Astrocyte (in vitro differentiated cells and primary cell): ENCODE measurements around the gene PRR22. TPM values are rescaled to one million over a fixed set of nuclear protein-coding genes. Genes with fewer than 3 reads are reported as not detected.
"Not testable (repeated sequence)": the region's sequence is repeated elsewhere in the genome, so short reads cannot be mapped to it uniquely, and the experiment has no call there.

Experiments
- DNase-seq: peaks from one replicate; pipeline ENCODE4 v3.0.0-alpha.2; 2010; ENCODE audit warnings: low read depth
- FAIRE-seq: peaks from 2 replicates; lab custom pipeline; 2011; peaks lifted over from hg19 to GRCh38; lab: Jason Lieb, UNC
- H2AFZ ChIP-seq: 2 replicates; pipeline ENCODE4 v1.6.0; 2012; ENCODE audit warnings: low read depth, low read length, inconsistent platforms
- H3K27ac ChIP-seq: 2 replicates; pipeline ENCODE4 v1.5.1; 2011; ENCODE audit warnings: low read depth, low read length, inconsistent platforms
- H3K27me3 ChIP-seq: 2 replicates; pipeline ENCODE4 v1.6.0; 2011; ENCODE audit warnings: low read length, inconsistent platforms; ENCODE audit not compliant: insufficient read depth
- H3K36me3 ChIP-seq: 2 replicates; pipeline ENCODE4 v1.5.1; 2011; ENCODE audit warnings: low read length, inconsistent platforms; ENCODE audit not compliant: insufficient read depth
- H3K4me1 ChIP-seq: 2 replicates; pipeline ENCODE4 v1.5.1; 2011; ENCODE audit warnings: low read length, inconsistent platforms; ENCODE audit not compliant: insufficient read depth
- H3K4me2 ChIP-seq: 2 replicates; pipeline ENCODE4 v1.6.0; 2012; ENCODE audit warnings: low read length, inconsistent platforms
- H3K4me3 ChIP-seq: 2 replicates; pipeline ENCODE4 v1.5.1; 2011; ENCODE audit warnings: low read depth, mild to moderate bottlenecking, low read length, inconsistent platforms; ENCODE audit not compliant: insufficient read depth
- H3K79me2 ChIP-seq: 2 replicates; pipeline ENCODE4 v1.6.0; 2012; ENCODE audit warnings: mild to moderate bottlenecking, low read length, inconsistent platforms; ENCODE audit not compliant: insufficient read depth
- H3K9ac ChIP-seq: 2 replicates; pipeline ENCODE4 v1.6.0; 2012; ENCODE audit warnings: mild to moderate bottlenecking, low read length, inconsistent platforms
- H3K9me3 ChIP-seq: 2 replicates; pipeline ENCODE4 v1.5.1; 2012; ENCODE audit warnings: low read depth, mild to moderate bottlenecking, low read length, inconsistent platforms; ENCODE audit not compliant: insufficient read depth
- H4K20me1 ChIP-seq: 2 replicates; pipeline ENCODE4 v1.6.0; 2012; ENCODE audit warnings: low read length, inconsistent platforms; ENCODE audit not compliant: insufficient read depth
- H3K27ac Mint-ChIP-seq: one replicate; pipeline ENCODE4 v1.8.0; 2021; ENCODE audit warnings: mild to moderate bottlenecking, mixed read lengths; ENCODE audit not compliant: unreplicated experiment
- H3K27me3 Mint-ChIP-seq: one replicate; pipeline ENCODE4 v1.8.0; 2021; ENCODE audit warnings: low read depth, mixed read lengths; ENCODE audit not compliant: unreplicated experiment
- H3K36me3 Mint-ChIP-seq: one replicate; pipeline ENCODE4 v1.8.0; 2021; ENCODE audit warnings: low read depth, mixed read lengths; ENCODE audit not compliant: unreplicated experiment
- H3K4me1 Mint-ChIP-seq: one replicate; pipeline ENCODE4 v1.8.0; 2021; ENCODE audit warnings: low read depth, mixed read lengths; ENCODE audit not compliant: unreplicated experiment
- H3K4me3 Mint-ChIP-seq: one replicate; pipeline ENCODE4 v1.8.0; 2021; ENCODE audit warnings: mild to moderate bottlenecking, moderate library complexity, mixed read lengths; ENCODE audit not compliant: unreplicated experiment
- H3K9me3 Mint-ChIP-seq: one replicate; pipeline ENCODE4 v1.8.0; 2021; ENCODE audit warnings: mild to moderate bottlenecking, mixed read lengths; ENCODE audit not compliant: unreplicated experiment
- EZH2 ChIP-seq: IDR thresholded peaks from 2 replicates; pipeline ENCODE4 v1.6.1; 2012; ENCODE audit warnings: mild to moderate bottlenecking, low read length, inconsistent platforms; ENCODE audit not compliant: insufficient read depth
- total RNA-seq: library from RNA; stranded (reverse); gene quantifications from 2 replicates; pipeline ENCODE4 v1.2.1, GENCODE V29; 2021
- TF ChIP-seq, protein P1 (sequence below): IDR thresholded peaks from 2 replicates; pipeline ENCODE4 v1.5.1; 2011; ENCODE audit warnings: low read depth, mild to moderate bottlenecking, inconsistent platforms, low read length, moderate library complexity; ENCODE audit not compliant: insufficient read depth

PRR22 gene
- total RNA-seq, 1 donor from 2014 or later: 2.4 TPM

DNA sequence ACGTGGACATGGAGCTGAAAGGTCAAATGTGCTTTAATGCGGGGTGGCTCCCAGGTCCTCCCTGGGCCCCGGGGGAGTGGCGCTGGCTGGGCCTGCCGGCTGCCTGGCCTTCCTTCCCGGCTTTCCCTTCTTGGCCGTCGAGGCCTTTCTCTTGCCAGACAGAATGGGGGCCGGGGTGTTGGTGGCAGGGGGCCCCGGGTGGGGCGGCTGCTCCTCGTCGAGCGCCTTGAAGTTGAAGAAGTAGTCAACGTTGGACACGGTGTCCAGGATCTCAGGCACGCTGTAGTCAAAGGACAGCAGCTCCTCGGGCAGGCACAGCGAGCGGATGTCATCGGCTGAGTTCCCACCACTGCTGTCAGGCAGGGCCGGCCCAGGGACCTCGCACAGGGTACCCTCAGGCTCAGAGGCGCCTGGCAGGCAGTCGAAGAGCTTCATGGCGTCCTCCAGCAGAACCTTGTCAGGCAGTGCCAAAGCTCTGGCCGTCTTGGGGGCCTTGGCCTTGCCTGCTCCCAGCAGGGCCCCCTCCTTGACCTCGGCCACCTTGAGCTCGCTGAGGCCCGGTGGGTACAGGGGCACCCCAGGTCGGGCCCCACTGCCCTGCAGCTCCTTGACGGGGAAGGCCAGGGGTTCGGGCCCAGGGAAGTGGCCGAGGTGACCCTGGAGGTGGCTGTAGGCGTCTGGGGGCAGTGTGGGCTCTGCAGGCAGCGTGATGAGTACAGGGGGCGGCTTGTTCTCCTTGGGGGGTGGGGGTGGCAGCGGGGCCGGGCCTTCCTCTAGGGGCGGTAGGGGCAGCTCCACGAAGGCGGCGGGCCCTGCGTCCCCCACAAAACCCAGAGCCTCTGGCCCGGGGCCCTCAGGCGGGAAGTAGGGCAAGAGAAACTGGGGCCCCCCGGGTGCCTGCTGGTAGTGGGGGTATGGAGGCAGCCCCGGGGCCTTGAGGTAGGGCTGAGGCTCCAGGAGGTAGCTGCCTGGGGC is 1.3 kb downstream of the PRR22 start:
- FAIRE-seq (no peak), DNase-seq (no peak)
- H3K27ac ChIP-seq: no peak overlapping the region
- no peaks in the 10 kb centered on the region for H3K27me3 Mint-ChIP-seq
- H3K79me2 ChIP-seq: no peaks in the 10 kb centered on the region
- H3K36me3 Mint-ChIP-seq: peaks cover 2% of the 10 kb centered on the region
- no peak overlapping the region for H3K4me3 Mint-ChIP-seq
- H3K9ac ChIP-seq: no peak overlapping the region
- no peaks in the 10 kb centered on the region for H3K9me3 ChIP-seq
- no peak for TF ChIP-seq EZH2
- TF ChIP-seq, protein P1, sequence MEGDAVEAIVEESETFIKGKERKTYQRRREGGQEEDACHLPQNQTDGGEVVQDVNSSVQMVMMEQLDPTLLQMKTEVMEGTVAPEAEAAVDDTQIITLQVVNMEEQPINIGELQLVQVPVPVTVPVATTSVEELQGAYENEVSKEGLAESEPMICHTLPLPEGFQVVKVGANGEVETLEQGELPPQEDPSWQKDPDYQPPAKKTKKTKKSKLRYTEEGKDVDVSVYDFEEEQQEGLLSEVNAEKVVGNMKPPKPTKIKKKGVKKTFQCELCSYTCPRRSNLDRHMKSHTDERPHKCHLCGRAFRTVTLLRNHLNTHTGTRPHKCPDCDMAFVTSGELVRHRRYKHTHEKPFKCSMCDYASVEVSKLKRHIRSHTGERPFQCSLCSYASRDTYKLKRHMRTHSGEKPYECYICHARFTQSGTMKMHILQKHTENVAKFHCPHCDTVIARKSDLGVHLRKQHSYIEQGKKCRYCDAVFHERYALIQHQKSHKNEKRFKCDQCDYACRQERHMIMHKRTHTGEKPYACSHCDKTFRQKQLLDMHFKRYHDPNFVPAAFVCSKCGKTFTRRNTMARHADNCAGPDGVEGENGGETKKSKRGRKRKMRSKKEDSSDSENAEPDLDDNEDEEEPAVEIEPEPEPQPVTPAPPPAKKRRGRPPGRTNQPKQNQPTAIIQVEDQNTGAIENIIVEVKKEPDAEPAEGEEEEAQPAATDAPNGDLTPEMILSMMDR: no peak
- no peaks in the 10 kb centered on the region for H3K4me1 ChIP-seq
- H3K4me2 ChIP-seq: no peak overlapping the region
- H3K27ac Mint-ChIP-seq: no peak overlapping the region
- H3K36me3 ChIP-seq: no peaks in the 10 kb centered on the region
- no peak overlapping the region for H3K4me3 ChIP-seq
- no peaks in the 10 kb centered on the region for H3K27me3 ChIP-seq
- no peaks in the 10 kb centered on the region for H3K4me1 Mint-ChIP-seq
- H3K9me3 Mint-ChIP-seq: no peaks in the 10 kb centered on the region
- no peak overlapping the region for H2AFZ ChIP-seq
- no peaks in the 10 kb centered on the region for H4K20me1 ChIP-seq

DNA sequence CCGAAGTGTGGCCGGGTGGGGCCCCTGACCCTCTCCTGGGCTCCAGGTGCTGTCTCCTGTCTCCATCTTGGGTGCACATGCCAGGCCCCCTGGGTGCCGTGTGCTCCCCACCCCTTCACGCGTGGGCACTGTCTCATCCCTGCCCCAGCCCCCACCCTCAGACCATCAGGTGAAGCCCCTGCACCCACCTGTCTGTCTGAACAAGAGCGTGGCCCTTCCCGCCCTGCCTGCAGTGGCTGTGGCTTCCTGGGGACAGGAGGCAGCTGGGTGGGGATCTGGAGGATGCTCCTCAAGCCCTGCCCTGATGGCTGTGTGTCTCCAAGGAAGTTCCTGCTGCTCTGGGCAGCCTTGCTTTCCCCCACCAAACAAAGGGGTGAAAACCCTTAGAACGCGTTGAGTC is 2.2 kb downstream of the PRR22 start:
- H3K9me3 Mint-ChIP-seq: no peaks in the 10 kb centered on the region
- Histone ChIP-seq H3K79me2 (no peaks in the 10 kb centered on the region), H3K9ac (no peak overlapping the region), H3K4me3 (no peak overlapping the region), H3K27ac (no peak overlapping the region), H4K20me1 (no peaks in the 10 kb centered on the region), H3K36me3 (no peaks in the 10 kb centered on the region), H3K9me3 (no peaks in the 10 kb centered on the region), H3K27me3 (no peaks in the 10 kb centered on the region), H3K4me1 (no peaks in the 10 kb centered on the region), H3K4me2 (no peak overlapping the region), H2AFZ (no peak overlapping the region)
- no peak overlapping the region for H3K4me3 Mint-ChIP-seq
- FAIRE-seq (no peak), DNase-seq (no peak)
- H3K27me3 Mint-ChIP-seq: no peaks in the 10 kb centered on the region
- peaks cover 2% of the 10 kb centered on the region for H3K36me3 Mint-ChIP-seq
- no peaks in the 10 kb centered on the region for H3K4me1 Mint-ChIP-seq
- no peak overlapping the region for H3K27ac Mint-ChIP-seq
- TF ChIP-seq EZH2: no peak
- TF ChIP-seq, protein P1: no peak

DNA sequence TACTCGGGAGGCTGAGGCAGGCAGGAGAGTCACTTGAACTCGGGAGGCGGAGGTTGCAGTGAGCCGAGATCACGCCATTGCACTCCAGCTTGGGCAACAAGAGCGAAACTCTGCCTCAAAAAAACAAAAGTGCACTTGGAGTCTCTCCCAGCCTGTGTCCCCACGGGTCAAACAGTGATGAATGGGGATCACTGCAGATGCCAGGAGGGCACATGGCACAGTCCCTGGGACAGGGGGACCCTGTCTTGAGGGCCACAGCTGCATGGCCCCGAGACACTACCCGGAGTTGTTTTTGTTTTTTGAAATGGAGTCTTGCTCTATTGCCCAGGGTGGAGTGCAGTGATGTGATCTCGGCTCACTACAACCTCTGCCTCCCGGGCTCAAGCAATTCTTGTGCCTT is 3.6 kb downstream of the PRR22 start:
- not testable (repeated sequence) for H3K4me1 Mint-ChIP-seq, H3K9me3 Mint-ChIP-seq, H4K20me1 ChIP-seq, DNase-seq, FAIRE-seq, H3K9me3 ChIP-seq, H3K27me3 ChIP-seq, H3K36me3 ChIP-seq, H3K4me1 ChIP-seq, H3K27ac Mint-ChIP-seq, H3K27me3 Mint-ChIP-seq, H3K9ac ChIP-seq, H3K4me3 Mint-ChIP-seq, H3K79me2 ChIP-seq, H3K4me3 ChIP-seq, H3K27ac ChIP-seq, H2AFZ ChIP-seq, H3K4me2 ChIP-seq, H3K36me3 Mint-ChIP-seq
